HepG2 (cell line): ENCODE data around the gene TMEM145. TPM values are rescaled to one million over a fixed set of nuclear protein-coding genes. Genes with fewer than 3 reads are reported as not detected.

ENCODE experiments used
- CEBPG ChIP-seq: IDR thresholded peaks from 2 replicates; pipeline ENCODE4 v1.6.1; 2016
- GATA4 ChIP-seq: sonication (generic); IDR thresholded peaks from 2 replicates; pipeline ENCODE4 v1.6.1; 2016; ENCODE audit warnings: antibody characterized with exemption, low read depth, borderline replicate concordance
- HOXD1 ChIP-seq: sonication (generic); formaldehyde crosslinking; IDR thresholded peaks from 2 replicates; pipeline ENCODE4 v1.5.0; 2020; ENCODE audit warnings: missing genetic modification reagents
- IKZF5 ChIP-seq: IDR thresholded peaks from 2 replicates; pipeline ENCODE4 v1.6.1; 2018; ENCODE audit warnings: missing genetic modification reagents, mild to moderate bottlenecking, missing compliant biosample characterization
- MAFF ChIP-seq: IDR thresholded peaks from 2 replicates; pipeline ENCODE4 v1.6.1; 2011; ENCODE audit warnings: low read depth, low read length, improper control_type of control experiment
- MAFK ChIP-seq, 2 experiments: IDR thresholded peaks in 1 of 2; conservative IDR thresholded peaks in 1 of 2; 2 replicates each; pipeline ENCODE4 v1.6.1; 2011; ENCODE audit warnings: improper control_type of control experiment in 2 of 2, low read length in 2 of 2
- MAZ ChIP-seq, 2 experiments: sonication (generic) in 1 of 2; formaldehyde crosslinking in 1 of 2; IDR thresholded peaks; 2 replicates each; pipeline versions ENCODE4 v1.5.0 to v1.6.1; 2012 to 2020; ENCODE audit warnings: low read depth in 2 of 2, mild to moderate bottlenecking in 2 of 2, borderline replicate concordance in 1 of 2, improper control_type of control experiment in 1 of 2, low read length in 1 of 2, missing genetic modification reagents in 1 of 2, moderate library complexity in 1 of 2
- REST ChIP-seq, 2 experiments: IDR thresholded peaks; 2 replicates each; pipeline ENCODE4 v1.6.1; 2011 to 2012; ENCODE audit warnings: low read length in 2 of 2, borderline replicate concordance in 1 of 2, low read depth in 1 of 2, mild to moderate bottlenecking in 1 of 2, moderate library complexity in 1 of 2
- ZNF142 ChIP-seq: sonication (generic); formaldehyde crosslinking; IDR thresholded peaks from 2 replicates; pipeline ENCODE4 v1.4.0; 2020; ENCODE audit warnings: missing genetic modification reagents
- ZNF3 ChIP-seq: IDR thresholded peaks from 2 replicates; pipeline ENCODE4 v1.7.0; 2017; ENCODE audit warnings: inconsistent platforms
- ZNF354B ChIP-seq: sonication (generic); formaldehyde crosslinking; IDR thresholded peaks from 2 replicates; pipeline ENCODE4 v1.8.0; 2022; ENCODE audit warnings: mild to moderate bottlenecking, missing genetic modification reagents
- ZNF367 ChIP-seq: sonication (generic); formaldehyde crosslinking; IDR thresholded peaks from 2 replicates; pipeline ENCODE4 v1.4.0; 2020; ENCODE audit warnings: missing genetic modification reagents, borderline replicate concordance
- ZNF556 ChIP-seq: sonication (generic); formaldehyde crosslinking; IDR thresholded peaks from 2 replicates; pipeline ENCODE4 v1.4.0; 2020; ENCODE audit warnings: mild to moderate bottlenecking, missing genetic modification reagents, borderline replicate concordance
- ZNF660 ChIP-seq: sonication (generic); formaldehyde crosslinking; IDR thresholded peaks from 2 replicates; pipeline ENCODE4 v1.5.1; 2020; ENCODE audit warnings: mild to moderate bottlenecking, low read depth, missing genetic modification reagents, borderline replicate concordance
- ZNF891 ChIP-seq: sonication (generic); formaldehyde crosslinking; IDR thresholded peaks from 2 replicates; pipeline ENCODE4 v1.5.0; 2020; ENCODE audit warnings: mild to moderate bottlenecking, missing genetic modification reagents
- polyA plus RNA-seq, 8 experiments: library from polyadenylated mRNA; depleted of rRNA in 3 of 8; stranded (reverse) in 7 of 8; unstranded in 1 of 8; fragments of >200 nt; fragmentation: Illumina TruSeq in 4 of 8; extraction: Trizol in 4 of 8; gene quantifications; 2 replicates each; pipeline versions ENCODE4 v1.2.1 to v1.2.3, GENCODE V29; 2011 to 2016; ENCODE audit warnings: low read depth in 4 of 8, missing spikeins in 1 of 8, mixed read lengths in 1 of 8; ENCODE audit not compliant: insufficient read depth in 1 of 8
- total RNA-seq, 5 experiments: library from RNA; depleted of rRNA; stranded (reverse); fragments of >200 nt; fragmentation: Illumina TruSeq; extraction: Trizol; gene quantifications; 2 replicates each; pipeline ENCODE4 v1.2.3, GENCODE V29; 2016; ENCODE audit warnings: low read depth in 1 of 5
- TF ChIP-seq, protein P1 (sequence below): sonication (generic); formaldehyde crosslinking; IDR thresholded peaks from 2 replicates; pipeline ENCODE4 v1.4.0; 2020; ENCODE audit warnings: missing genetic modification reagents

TMEM145 gene
- total and polyA plus RNA-seq, 2 of the 13 experiments (the other 11 are each of a cell fraction or from before 2014, with no cell fraction given) = 0.07 to 5.1 TPM

- TF ChIP-seq ZNF142 (CRISPR knock-in tag) (no peak), IKZF5 (CRISPR knock-in tag) (no peak), GATA4 (no peak), ZNF891 (CRISPR knock-in tag) (no peak), ZNF660 (no peak), ZNF367 (no peak), HOXD1 (no peak), REST (IDR thresholded peaks at IDR 0.05; ENCODE audit: borderline replicate concordance in 1 of 2, low read depth in 1 of 2, low read length in 2 of 2) (no peak), ZNF3 (CRISPR knock-in tag) (no peak), ZNF354B (CRISPR knock-in tag) (no peak), ZNF556 (CRISPR knock-in tag) (no peak), MAZ (IDR thresholded peaks at IDR 0.05; ENCODE audit: borderline replicate concordance, low read depth, low read length) (no peak), MAZ (CRISPR knock-in tag; IDR thresholded peaks at IDR 0.05; ENCODE audit: low read depth) (no peak), CEBPG (CRISPR knock-in tag) (no peak), MAFK (conservative IDR thresholded peaks at IDR 0.05 in 1 of 2, IDR thresholded peaks at IDR 0.05 in 1 of 2; ENCODE audit: low read length in 2 of 2) (peak in 1 of 2 experiments; percentile 96; a peak in 3 of 4 replicates), MAFF (peak; percentile 94; the same call in 1 of the 2 replicates)
- TF ChIP-seq, protein P1, sequence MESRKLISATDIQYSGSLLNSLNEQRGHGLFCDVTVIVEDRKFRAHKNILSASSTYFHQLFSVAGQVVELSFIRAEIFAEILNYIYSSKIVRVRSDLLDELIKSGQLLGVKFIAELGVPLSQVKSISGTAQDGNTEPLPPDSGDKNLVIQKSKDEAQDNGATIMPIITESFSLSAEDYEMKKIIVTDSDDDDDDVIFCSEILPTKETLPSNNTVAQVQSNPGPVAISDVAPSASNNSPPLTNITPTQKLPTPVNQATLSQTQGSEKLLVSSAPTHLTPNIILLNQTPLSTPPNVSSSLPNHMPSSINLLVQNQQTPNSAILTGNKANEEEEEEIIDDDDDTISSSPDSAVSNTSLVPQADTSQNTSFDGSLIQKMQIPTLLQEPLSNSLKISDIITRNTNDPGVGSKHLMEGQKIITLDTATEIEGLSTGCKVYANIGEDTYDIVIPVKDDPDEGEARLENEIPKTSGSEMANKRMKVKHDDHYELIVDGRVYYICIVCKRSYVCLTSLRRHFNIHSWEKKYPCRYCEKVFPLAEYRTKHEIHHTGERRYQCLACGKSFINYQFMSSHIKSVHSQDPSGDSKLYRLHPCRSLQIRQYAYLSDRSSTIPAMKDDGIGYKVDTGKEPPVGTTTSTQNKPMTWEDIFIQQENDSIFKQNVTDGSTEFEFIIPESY (CRISPR knock-in tag) = no peak
Observed at GRCh38 chr19:42286349-42287016, 26.6 kb upstream of the TMEM145 start (continued).
